Keratinocyte (primary cell): Measurements from ENCODE around the gene KLK8.

Source experiments
- CTCF ChIP-seq, 3 experiments: IDR thresholded peaks in 1 of 3; conservative IDR thresholded peaks in 1 of 3; optimal IDR thresholded peaks in 1 of 3; 2 replicates in 2 of 3; 3 replicates in 1 of 3; pipeline versions ENCODE3 to v1.5.1; 2011; ENCODE audit warnings: low read length in 3 of 3, mild to moderate bottlenecking in 3 of 3, moderate library complexity in 2 of 3, control low read depth in 1 of 3, inconsistent platforms in 1 of 3; ENCODE audit not compliant: insufficient read depth in 2 of 3; ENCODE audit errors: extremely low read depth in 1 of 3
- EZH2 ChIP-seq: IDR thresholded peaks from one replicate; pipeline ENCODE4 v1.6.1; 2012; ENCODE audit warnings: inconsistent platforms, mild to moderate bottlenecking, low read length, moderate library complexity

DNA sequence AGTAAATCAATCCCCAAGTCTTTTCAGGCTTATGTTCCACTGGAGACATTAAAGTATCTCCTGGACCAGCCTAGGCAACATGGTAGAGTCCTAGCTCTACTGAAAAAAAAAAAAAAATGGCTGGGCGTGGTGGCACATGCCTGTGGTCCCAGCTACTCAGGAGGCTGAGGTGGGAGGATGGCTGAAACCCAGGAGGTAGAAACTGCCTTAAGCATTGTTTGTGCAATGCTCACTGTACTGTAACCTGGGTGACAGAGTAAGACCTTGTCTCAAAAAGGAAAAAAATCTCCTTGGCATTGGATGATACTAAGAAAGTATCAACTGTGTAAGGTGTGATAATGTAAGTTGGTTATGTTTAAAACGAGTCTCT is 8.8 kb downstream of the KLK8 start:
- TF ChIP-seq CTCF (optimal IDR thresholded peaks at IDR 0.05 in 1 of 3, IDR thresholded peaks at IDR 0.05 in 1 of 3, conservative IDR thresholded peaks at IDR 0.05 in 1 of 3; ENCODE audit: extremely low read depth in 1 of 3, insufficient read depth in 2 of 3, low read length in 3 of 3) = no peak
- no peak for TF ChIP-seq EZH2
